ACC112 (cell line): ENCODE data around the gene SUMO3.
"Not testable (repeated sequence)": the region's sequence is repeated elsewhere in the genome, so short reads cannot be mapped to it uniquely, and the experiment has no call there.

Source experiments
- H2AFZ ChIP-seq: fragments of 200-600 bp; sonication (generic); one replicate; pipeline ENCODE4 v1.6.0; 2017; ENCODE audit warnings: antibody characterized with exemption, low read length; ENCODE audit not compliant: unreplicated experiment
- H3K27ac ChIP-seq: fragments of 200-600 bp; sonication (generic); 2 replicates; pipeline ENCODE4 v1.5.1; 2014; ENCODE audit warnings: low read depth, mild to moderate bottlenecking, antibody characterized with exemption, low read length, moderate library complexity
- H3K27me3 ChIP-seq: fragments of 200-600 bp; sonication (generic); 2 replicates; pipeline ENCODE4 v1.6.1; 2014; ENCODE audit warnings: mild to moderate bottlenecking, antibody characterized with exemption, low read length, moderate library complexity, mixed read lengths; ENCODE audit not compliant: insufficient read depth
- H3K36me3 ChIP-seq: fragments of 200-600 bp; sonication (generic); 2 replicates; pipeline ENCODE4 v1.6.1; 2016; ENCODE audit warnings: mild to moderate bottlenecking, antibody characterized with exemption, low read length, moderate library complexity, mixed read lengths; ENCODE audit not compliant: insufficient read depth
- H3K4me1 ChIP-seq: fragments of 200-600 bp; sonication (generic); one replicate; pipeline ENCODE4 v1.6.1; 2016; ENCODE audit warnings: low read length, mixed read lengths; ENCODE audit not compliant: insufficient read depth, unreplicated experiment, control insufficient read depth
- H3K4me3 ChIP-seq: fragments of 200-600 bp; sonication (generic); 2 replicates; pipeline ENCODE4 v1.5.1; 2014; ENCODE audit warnings: mild to moderate bottlenecking, low read depth, low read length
- H3K79me2 ChIP-seq: fragments of 200-600 bp; sonication (generic); one replicate; pipeline ENCODE4 v1.6.0; 2016; ENCODE audit warnings: low read length; ENCODE audit not compliant: control insufficient read depth, unreplicated experiment, insufficient read depth

The SUMO3 gene

GRCh38 chr21:44836666-44837471 is 19.0 kb upstream of the SUMO3 start:
- Histone ChIP-seq H3K79me2 (no peaks in the 10 kb centered on the region), H3K4me3 (no peak overlapping the region), H3K27me3 (peaks cover 2% of the 10 kb centered on the region; the same call in 1 of the 2 replicates), H3K4me1 (peaks cover 12% of the 10 kb centered on the region), H3K36me3 (no peaks in the 10 kb centered on the region), H3K27ac (no peak overlapping the region), H2AFZ (no peak overlapping the region)

GRCh38 chr21:44836349-44836665 is 18.4 kb upstream of the SUMO3 start:
- Histone ChIP-seq H3K27me3 (no peaks in the 10 kb centered on the region), H3K36me3 (no peaks in the 10 kb centered on the region), H3K4me1 (peaks cover 12% of the 10 kb centered on the region), H3K27ac (no peak overlapping the region), H3K4me3 (no peak overlapping the region), H2AFZ (no peak overlapping the region), H3K79me2 (no peaks in the 10 kb centered on the region)

DNA sequence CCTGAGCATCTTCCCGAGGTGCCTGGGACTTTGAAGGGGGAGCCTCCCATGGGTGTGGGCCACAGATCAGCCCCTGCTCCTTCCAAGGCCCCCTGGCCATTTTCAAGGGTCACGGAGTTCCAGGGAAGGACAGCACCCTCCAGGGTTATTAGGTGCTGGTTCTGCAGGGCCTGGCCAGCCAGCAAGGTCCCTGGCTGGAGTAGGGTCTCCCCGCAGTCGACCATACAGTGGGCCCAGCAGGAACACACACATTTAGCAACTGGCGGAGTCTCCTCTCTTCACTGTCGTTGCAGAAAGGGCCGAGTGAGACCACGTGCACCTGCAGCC is 17.7 kb upstream of the SUMO3 start:
- Histone ChIP-seq H2AFZ (no peak overlapping the region), H3K4me1 (peaks cover 12% of the 10 kb centered on the region), H3K27me3 (no peaks in the 10 kb centered on the region), H3K4me3 (no peak overlapping the region), H3K79me2 (no peaks in the 10 kb centered on the region), H3K27ac (no peak overlapping the region), H3K36me3 (no peaks in the 10 kb centered on the region)

- peaks cover 1% of the 10 kb centered on the region; the same call in 1 of the 2 replicates for H3K27me3 ChIP-seq
- no peak overlapping the region for H3K4me3 ChIP-seq
- no peak overlapping the region for H2AFZ ChIP-seq
- H3K79me2 ChIP-seq = no peaks in the 10 kb centered on the region
- H3K27ac ChIP-seq = no peak overlapping the region
- peaks cover 12% of the 10 kb centered on the region for H3K4me1 ChIP-seq
- no peaks in the 10 kb centered on the region for H3K36me3 ChIP-seq
These were observed 17.2 kb upstream of the SUMO3 start for GRCh38 chr21:44834951-44835646.

DNA sequence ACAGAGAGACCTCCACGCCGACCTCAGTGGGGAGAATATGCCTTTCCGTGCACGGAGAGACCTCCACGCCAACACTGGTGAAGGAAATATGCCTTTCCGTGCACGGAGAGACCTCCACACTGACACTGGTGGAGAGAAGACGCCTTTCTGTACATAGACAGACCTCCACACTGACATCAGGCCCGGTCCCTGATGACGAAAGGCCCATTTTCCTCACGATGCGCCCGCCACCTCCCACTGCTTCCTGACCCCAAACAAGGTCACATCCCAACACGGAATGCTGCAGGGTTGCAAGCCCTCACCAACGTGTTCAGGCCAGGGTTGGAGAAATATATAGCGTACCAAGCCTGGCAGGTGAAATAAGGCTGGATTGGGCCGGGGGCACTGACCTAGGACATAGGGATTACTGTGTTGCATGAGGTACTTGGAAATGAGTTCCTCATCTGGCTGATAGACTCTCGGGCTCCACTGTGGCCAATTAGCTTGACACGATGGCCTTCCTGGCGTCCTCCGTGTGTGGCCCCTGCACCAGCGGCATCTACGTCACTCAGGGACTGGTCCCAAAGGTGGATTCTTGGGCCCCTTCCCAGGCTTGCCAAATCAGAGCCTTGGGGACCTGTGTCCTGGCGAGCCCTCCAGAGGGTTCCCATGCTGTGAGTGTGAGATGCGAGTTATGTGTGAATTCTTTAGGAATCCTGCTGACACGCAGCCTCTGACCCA is 16.5 kb upstream of the SUMO3 start:
- Histone ChIP-seq H2AFZ (no peak overlapping the region), H3K79me2 (no peaks in the 10 kb centered on the region), H3K27ac (no peak overlapping the region), H3K4me3 (no peak overlapping the region), H3K4me1 (peaks cover 12% of the 10 kb centered on the region), H3K36me3 (no peaks in the 10 kb centered on the region), H3K27me3 (peaks cover 8% of the 10 kb centered on the region; the same call in 1 of the 2 replicates)

GRCh38 chr21:44833663-44834062 is 15.8 kb upstream of the SUMO3 start:
- no peaks in the 10 kb centered on the region for H3K79me2 ChIP-seq
- H3K36me3 ChIP-seq = no peaks in the 10 kb centered on the region
- H3K4me1 ChIP-seq = peaks cover 12% of the 10 kb centered on the region
- no peak overlapping the region for H2AFZ ChIP-seq
- H3K27me3 ChIP-seq = peaks cover 16% of the 10 kb centered on the region
- no peak overlapping the region for H3K4me3 ChIP-seq
- no peak overlapping the region for H3K27ac ChIP-seq

DNA sequence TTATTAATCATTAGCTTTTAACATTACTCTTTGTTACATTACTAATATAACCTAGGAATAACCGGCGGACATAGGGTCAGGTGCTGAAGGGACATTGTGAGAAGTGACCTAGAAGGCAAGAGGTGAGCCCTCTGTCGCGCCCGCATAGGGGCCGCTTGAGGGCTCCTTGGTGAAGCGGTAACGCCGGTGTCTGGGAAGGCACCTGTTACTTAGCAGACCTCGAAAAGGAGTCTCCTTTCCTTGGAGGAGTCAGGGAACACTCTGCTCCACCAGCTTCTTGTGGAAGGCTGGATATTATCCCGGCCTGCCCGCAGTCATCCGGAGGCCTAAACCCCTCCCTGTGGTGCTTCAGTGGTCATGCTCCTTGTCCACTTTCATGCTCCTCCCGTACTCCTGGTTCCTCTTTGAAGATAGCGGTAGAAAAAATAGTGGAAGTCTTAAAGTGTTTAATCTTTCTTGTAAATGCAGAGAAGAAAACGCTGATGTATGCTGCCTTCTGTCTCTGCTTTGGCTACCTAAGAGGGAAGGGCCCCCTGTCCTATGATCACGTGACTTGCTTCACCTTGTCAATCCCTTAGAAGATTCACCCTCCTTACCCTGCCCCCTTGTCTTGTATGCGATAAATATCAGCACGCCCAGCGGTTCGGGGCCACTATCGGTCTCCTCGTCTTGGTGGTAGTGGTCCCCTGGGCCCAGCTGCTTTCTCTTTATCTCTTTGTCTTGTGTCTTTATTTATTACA is 14.8 kb upstream of the SUMO3 start:
- H3K27me3 ChIP-seq = peaks cover 23% of the 10 kb centered on the region
- H3K27ac ChIP-seq = not testable (repeated sequence)

DNA sequence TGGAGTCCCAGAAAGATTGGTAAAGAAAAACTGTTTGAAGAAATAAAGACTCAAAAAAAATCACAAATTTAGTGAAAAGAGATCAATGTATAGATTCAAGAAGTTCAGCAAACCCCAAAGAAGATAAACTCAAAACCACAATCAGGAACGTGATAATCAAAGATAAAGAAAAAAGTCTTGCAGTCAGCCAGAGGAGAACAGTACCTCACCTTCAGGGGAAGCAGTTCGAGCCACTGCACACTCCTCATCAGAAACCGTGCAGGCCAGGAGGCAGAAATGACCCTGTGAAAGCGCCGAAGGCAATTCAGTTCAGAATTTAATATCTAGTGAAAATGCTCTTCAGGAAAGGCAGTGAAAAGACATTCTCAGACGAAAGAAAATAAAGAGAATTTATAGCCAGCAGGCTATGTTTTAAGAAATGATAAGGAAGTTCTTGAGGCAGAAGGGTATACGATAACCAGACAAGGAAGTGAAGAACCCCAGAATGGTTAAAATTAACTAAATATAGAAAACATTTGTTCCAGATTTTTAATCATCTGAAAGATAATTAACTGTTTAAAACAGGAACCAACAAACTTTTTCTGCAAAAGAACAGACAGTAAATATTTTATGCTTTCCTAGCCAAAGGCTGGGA is 13.5 kb upstream of the SUMO3 start:
- Histone ChIP-seq H3K36me3 (no peaks in the 10 kb centered on the region), H3K79me2 (no peaks in the 10 kb centered on the region), H3K4me1 (no peaks in the 10 kb centered on the region), H3K27ac (no peak overlapping the region), H3K4me3 (no peak overlapping the region), H2AFZ (no peak overlapping the region), H3K27me3 (peaks cover 27% of the 10 kb centered on the region)

More for the DNA sequence above, 14.8 kb upstream of the SUMO3 start:
- not testable (repeated sequence) for H2AFZ ChIP-seq, H3K79me2 ChIP-seq, H3K4me3 ChIP-seq, H3K36me3 ChIP-seq
- H3K4me1 ChIP-seq = peaks cover 12% of the 10 kb centered on the region

- Histone ChIP-seq H2AFZ (no peak overlapping the region), H3K4me1 (no peaks in the 10 kb centered on the region), H3K27me3 (peaks cover 31% of the 10 kb centered on the region), H3K27ac (no peak overlapping the region), H3K36me3 (no peaks in the 10 kb centered on the region), H3K79me2 (no peaks in the 10 kb centered on the region), H3K4me3 (no peak overlapping the region)
These were observed 11.7 kb upstream of the SUMO3 start for GRCh38 chr21:44829507-44830092.
